ENCODE data around the gene NAT8L. TPM values are rescaled to one million over a fixed set of nuclear protein-coding genes. Genes with fewer than 3 reads are reported as not detected.
A peak's percentile ranks its signal among the peaks of the same experiment; 100 is the strongest.

The NAT8L gene
- total RNA-seq, 4 donors from 2014 or later = 1.5 to 3.2 (median 1.8) TPM

GRCh38 chr4:2058264-2059045 lies 672 bp upstream of the NAT8L start:
- intact Hi-C loops (cut with DNase I; ENCODE audit: low total_unique reads) (no loop called here), in situ Hi-C loops (cut with MboI; ENCODE audit: low sequenced_read_pairs in 4 of 4) (no loop called here)
- no peaks in the 10 kb centered on the region for H3K4me1 ChIP-seq
- no peaks in the 10 kb centered on the region for H3K36me3 ChIP-seq
- peak overlapping the region in 1 of 4 donors; percentile 33 for H3K27ac ChIP-seq
- H3K4me3 ChIP-seq = peak overlapping the region; percentile 50 to 53 (median 52)
- DNase-seq (no peak), ATAC-seq (peak; percentile 8 to 55)
- no peak for TF ChIP-seq POLR2A (IDR thresholded peaks at IDR 0.05)
- TF ChIP-seq, protein P1, sequence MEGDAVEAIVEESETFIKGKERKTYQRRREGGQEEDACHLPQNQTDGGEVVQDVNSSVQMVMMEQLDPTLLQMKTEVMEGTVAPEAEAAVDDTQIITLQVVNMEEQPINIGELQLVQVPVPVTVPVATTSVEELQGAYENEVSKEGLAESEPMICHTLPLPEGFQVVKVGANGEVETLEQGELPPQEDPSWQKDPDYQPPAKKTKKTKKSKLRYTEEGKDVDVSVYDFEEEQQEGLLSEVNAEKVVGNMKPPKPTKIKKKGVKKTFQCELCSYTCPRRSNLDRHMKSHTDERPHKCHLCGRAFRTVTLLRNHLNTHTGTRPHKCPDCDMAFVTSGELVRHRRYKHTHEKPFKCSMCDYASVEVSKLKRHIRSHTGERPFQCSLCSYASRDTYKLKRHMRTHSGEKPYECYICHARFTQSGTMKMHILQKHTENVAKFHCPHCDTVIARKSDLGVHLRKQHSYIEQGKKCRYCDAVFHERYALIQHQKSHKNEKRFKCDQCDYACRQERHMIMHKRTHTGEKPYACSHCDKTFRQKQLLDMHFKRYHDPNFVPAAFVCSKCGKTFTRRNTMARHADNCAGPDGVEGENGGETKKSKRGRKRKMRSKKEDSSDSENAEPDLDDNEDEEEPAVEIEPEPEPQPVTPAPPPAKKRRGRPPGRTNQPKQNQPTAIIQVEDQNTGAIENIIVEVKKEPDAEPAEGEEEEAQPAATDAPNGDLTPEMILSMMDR (IDR thresholded peaks at IDR 0.05 in 4 of 5, conservative IDR thresholded peaks at IDR 0.05 in 1 of 5) = no peak
- H3K27me3 ChIP-seq = peaks cover 8 to 16% (median 10%) of the 10 kb centered on the region in 3 donors
- no peaks in the 10 kb centered on the region for H3K9me3 ChIP-seq

DNA sequence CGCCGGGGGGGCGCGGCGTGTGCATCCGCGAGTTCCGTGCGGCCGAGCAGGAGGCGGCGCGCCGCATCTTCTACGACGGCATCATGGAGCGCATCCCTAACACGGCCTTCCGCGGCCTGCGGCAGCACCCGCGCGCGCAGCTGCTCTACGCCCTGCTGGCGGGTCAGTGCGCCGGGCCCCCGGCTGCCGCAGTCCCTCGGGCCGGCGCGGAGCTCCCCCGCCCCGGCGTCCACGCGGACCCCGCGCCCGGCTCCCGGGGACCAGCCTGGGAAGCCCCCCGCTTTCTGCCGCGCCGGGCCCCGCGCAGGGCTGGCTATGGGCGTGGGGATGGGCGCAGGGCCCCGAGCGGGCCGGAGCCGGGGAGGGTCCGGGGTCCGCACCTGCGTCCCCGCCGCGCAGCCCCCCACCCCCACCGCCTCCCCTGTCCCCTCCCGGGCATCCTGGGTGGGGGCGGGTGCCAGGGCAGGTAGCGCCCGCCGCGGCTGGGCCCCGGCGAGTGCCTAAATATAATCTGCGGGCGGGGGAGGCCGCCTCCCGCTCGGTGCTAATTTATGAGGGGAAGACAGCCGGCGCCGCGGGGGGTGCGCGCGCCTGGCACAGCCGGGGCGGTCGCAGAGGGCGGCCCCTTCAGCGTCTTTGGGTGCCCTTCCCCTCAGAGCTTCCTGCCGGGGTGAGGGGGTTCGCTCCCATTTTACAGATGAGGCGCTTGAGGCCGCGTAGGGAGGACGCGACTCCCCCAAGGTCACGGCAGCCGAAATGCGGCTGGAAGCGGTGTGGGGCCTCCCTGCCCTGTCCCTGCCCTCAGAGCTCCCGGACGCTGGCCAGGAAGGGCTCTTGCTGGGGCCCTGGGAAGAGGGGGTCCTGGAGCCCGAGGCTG lies 837 bp downstream of the NAT8L start:
- Histone ChIP-seq H3K36me3 (no peaks in the 10 kb centered on the region), H3K9me3 (no peaks in the 10 kb centered on the region), H3K4me1 (no peaks in the 10 kb centered on the region), H3K27ac (no peak overlapping the region), H3K4me3 (peak overlapping the region in 2 of 4 donors; percentile 9 to 53), H3K27me3 (peaks cover 8 to 16% (median 10%) of the 10 kb centered on the region in 3 donors)
- in situ Hi-C loops (cut with MboI; ENCODE audit: low sequenced_read_pairs in 4 of 4) = no loop called here
- no peak for ATAC-seq
- TF ChIP-seq, protein P1 (IDR thresholded peaks at IDR 0.05 in 4 of 5, conservative IDR thresholded peaks at IDR 0.05 in 1 of 5) = no peak
- intact Hi-C loops (cut with DNase I; ENCODE audit: low total_unique reads) = no loop called here
- no peak for DNase-seq

- TF ChIP-seq, protein P1 (IDR thresholded peaks at IDR 0.05 in 4 of 5, conservative IDR thresholded peaks at IDR 0.05 in 1 of 5) = no peak
- TF ChIP-seq POLR2A (IDR thresholded peaks at IDR 0.05) = no peak
- no peak for ATAC-seq
These were observed 1.6 kb downstream of the NAT8L start for GRCh38 chr4:2060611-2061185.

GRCh38 chr4:2061186-2062131 lies 2.3 kb downstream of the NAT8L start:
- Histone ChIP-seq H3K4me3 (no peak overlapping the region), H3K9me3 (no peaks in the 10 kb centered on the region), H3K36me3 (no peaks in the 10 kb centered on the region), H3K27ac (no peak overlapping the region), H3K27me3 (peaks cover 8 to 16% (median 10%) of the 10 kb centered on the region in 3 donors), H3K4me1 (no peaks in the 10 kb centered on the region)
- intact Hi-C loops (cut with DNase I; ENCODE audit: low total_unique reads) = no loop called here
- in situ Hi-C loops (cut with MboI; ENCODE audit: low sequenced_read_pairs in 4 of 4) = no loop called here
- ATAC-seq = no peak
- DNase-seq = no peak
- TF ChIP-seq POLR2A (IDR thresholded peaks at IDR 0.05) = no peak
- TF ChIP-seq, protein P1 (IDR thresholded peaks at IDR 0.05 in 4 of 5, conservative IDR thresholded peaks at IDR 0.05 in 1 of 5) = no peak

More at GRCh38 chr4:2060611-2061185, 1.6 kb downstream of the NAT8L start:
- Histone ChIP-seq H3K4me3 (peak overlapping the region in 1 of 4 donors; percentile 53), H3K9me3 (no peaks in the 10 kb centered on the region), H3K27me3 (peaks cover 8 to 16% (median 10%) of the 10 kb centered on the region in 3 donors), H3K27ac (no peak overlapping the region), H3K4me1 (no peaks in the 10 kb centered on the region), H3K36me3 (no peaks in the 10 kb centered on the region)
- in situ Hi-C loops (cut with MboI; ENCODE audit: low sequenced_read_pairs in 4 of 4) (no loop called here), intact Hi-C loops (cut with DNase I; ENCODE audit: low total_unique reads) (no loop called here)
- DNase-seq = no peak
